ENCODE measurements around the gene PUSL1.

DNA sequence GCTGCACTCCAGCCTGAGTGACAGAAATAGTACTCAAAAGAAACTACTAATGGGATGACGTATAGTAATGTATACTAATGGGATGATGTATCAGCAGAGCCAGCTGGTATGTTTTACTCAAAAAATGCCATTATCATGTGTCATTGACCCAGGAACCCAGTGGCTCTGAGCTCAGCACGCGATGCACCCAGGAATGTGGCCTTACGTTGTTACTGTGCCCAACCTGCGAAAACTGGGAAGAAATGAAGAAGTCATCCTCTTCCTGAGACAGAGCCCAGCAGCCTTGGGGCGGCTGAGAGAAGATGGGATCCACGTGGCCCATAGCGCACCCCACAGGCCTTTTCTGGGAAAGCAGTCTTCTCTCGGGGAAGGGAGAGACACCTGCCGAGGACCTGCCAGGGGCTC lies 43.5 kb upstream of the PUSL1 start:
- no peak for TF ChIP-seq GATA2 (IDR thresholded peaks at IDR 0.05; ENCODE audit: low read depth, low read length)
- no peak for TF ChIP-seq GATA3 (IDR thresholded peaks at IDR 0.05; ENCODE audit: low read depth, low read length)

All from SH-SY5Y (cell line).